ENCODE results near the gene TLE5.

The TLE5 gene, protein sequence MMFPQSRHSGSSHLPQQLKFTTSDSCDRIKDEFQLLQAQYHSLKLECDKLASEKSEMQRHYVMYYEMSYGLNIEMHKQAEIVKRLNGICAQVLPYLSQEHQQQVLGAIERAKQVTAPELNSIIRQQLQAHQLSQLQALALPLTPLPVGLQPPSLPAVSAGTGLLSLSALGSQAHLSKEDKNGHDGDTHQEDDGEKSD

DNA sequence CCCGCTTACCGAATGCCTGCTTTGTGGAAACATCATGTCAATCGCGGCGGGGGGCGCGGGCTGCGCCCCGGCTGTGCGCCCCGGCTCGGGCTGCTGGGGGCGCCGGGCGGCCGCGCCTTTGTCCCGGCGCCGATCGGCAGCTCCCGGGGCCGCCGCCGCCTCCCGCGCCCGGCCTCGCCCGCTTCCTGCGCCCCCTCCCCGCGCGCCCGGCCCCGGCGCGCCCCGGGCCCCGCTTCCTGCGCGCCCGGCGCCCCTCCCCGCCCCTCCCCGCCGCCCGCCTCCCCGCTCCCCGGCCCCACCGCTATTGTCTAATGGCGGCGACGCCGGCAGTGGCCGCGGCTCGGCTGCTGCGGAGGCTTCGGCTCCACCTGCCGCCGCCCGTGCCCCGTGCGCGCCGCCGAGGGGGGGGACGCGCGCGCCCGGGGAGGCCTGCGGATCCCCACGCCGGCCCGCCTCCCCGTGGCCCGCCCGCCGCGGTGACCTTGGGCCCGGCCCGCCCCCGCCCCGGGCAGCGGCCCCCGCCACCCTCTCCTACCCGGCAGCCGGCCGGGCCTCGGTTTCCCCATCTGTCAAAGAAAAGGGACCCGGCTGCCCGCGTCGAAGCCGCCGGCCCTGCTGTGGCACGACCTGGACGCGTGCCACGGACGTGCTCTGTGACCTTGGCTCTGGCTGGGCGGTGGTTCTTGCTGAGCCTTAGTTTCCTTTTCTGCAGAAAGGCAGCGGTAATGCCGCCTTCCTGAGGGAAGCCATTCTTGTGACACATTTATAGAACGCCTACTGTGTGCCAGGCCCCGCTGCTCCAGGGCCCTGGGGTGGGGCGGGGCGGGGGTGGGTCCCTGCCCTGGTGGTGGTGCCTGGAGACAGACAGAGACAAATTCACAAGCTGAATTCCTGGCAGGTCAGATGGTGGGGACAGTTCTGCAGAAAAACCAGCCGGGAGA, at the start of gene TLE5:
Gene TLE5, minus strand, starts transcription at position 331 of the 941 bp plus-strand sequence. Its CDS starts 295 bp downstream, at position 36.
- DNase-seq: peak; percentile 67 to 74

GRCh38 chr19:3111586-3112247, 49.4 kb upstream of the TLE5 start:
- DNase-seq: no peak

- no peak for DNase-seq
These were observed 48.0 kb upstream of the TLE5 start for GRCh38 chr19:3110126-3110825.

DNA sequence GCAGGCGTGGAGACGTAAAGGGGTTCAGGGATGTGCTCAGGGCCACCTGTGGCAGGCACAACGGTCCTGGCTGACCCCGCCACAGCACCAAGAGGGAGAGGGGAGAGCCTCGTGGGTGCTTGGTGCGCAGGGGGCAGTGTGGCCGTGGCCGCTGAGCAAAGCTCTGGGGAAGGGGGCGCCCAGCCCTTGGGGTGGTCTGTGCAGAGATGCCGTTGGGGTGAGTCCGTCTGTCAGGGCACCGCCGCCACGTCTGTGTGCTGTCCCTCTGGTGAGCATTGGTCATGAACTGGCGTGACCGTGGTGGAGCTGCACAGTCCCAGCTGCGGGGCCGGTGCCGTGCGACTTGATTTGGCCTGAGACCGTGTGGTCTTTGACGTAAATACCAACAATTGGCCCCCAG, 47.2 kb upstream of the TLE5 start:
- DNase-seq: no peak

DNA sequence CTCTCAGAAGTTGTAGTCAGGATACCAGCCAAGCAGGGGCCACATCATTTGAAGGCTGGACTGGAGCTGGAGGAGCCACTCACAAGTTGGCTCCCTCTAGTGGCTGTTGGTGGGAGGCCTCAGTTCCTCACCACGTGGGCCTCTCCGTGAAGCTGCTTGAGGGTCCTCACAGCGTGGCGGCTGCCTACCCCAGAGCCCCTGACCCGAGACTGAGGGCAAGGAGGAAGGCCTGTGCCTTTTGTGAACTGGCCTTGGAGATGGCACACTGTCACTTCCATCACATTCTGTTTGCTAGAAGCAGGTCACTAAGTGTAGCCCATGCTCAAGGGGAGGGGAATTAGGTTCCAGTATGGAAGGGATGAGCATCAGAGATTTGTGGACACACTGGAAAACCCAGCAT, 46.5 kb upstream of the TLE5 start:
- DNase-seq: peak; percentile 76 to 80

DNA sequence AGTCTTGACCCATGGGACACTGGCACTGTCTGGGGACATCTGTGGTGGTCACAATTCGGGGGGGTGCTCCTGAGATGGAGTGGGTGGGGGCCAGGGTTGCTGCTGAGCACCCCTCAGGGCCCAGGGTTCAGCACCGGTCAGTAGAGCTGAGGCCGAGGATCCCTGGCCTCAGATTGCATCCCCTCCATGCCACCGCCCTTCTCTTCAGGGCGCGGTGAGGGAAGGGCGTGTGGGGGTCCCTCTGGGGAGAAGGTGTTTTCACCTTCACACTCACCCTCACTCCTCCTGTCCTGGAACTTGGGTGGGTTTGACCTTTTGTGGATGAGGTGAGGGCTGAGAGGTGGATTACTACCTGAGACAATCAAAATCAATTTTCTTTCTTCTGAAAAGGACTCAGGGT, 45.4 kb upstream of the TLE5 start:
- DNase-seq: no peak

DNA sequence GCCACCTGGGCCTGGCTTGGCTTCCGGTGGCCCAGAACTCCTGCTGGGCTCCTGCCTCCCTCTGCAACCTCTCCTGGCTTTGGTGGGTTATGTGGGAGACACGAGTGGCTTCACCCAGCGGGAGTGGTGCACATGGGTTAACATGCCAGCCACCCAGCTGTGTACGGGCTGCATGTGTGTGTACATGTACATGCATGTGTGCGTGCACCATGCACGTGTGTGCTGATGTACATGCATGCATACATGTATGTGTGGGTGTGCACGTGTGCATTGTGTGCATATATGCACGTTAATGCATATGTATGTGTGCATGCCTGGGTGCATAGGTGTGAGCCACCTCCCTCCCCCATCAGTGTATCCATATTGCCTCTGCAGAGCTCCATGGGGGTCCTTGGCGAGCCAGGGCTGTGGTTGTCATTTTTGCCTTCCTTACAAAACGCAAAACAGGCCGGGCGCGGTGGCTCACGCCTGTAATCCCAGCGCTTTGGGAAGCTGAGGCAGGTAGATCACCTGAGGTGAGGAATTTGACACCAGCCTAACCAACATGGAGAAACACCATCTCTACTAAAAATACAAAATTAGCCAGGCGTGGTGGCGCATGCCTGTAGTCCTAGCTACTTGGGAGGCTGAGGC, 44.3 kb upstream of the TLE5 start:
- DNase-seq: no peak

GRCh38 chr19:3105641-3106508, 43.6 kb upstream of the TLE5 start:
- no peak for DNase-seq

- no peak for DNase-seq
These were observed 42.4 kb upstream of the TLE5 start for GRCh38 chr19:3104708-3104983.

- no peak for DNase-seq
These were observed 40.2 kb upstream of the TLE5 start for GRCh38 chr19:3102239-3103140.

DNA sequence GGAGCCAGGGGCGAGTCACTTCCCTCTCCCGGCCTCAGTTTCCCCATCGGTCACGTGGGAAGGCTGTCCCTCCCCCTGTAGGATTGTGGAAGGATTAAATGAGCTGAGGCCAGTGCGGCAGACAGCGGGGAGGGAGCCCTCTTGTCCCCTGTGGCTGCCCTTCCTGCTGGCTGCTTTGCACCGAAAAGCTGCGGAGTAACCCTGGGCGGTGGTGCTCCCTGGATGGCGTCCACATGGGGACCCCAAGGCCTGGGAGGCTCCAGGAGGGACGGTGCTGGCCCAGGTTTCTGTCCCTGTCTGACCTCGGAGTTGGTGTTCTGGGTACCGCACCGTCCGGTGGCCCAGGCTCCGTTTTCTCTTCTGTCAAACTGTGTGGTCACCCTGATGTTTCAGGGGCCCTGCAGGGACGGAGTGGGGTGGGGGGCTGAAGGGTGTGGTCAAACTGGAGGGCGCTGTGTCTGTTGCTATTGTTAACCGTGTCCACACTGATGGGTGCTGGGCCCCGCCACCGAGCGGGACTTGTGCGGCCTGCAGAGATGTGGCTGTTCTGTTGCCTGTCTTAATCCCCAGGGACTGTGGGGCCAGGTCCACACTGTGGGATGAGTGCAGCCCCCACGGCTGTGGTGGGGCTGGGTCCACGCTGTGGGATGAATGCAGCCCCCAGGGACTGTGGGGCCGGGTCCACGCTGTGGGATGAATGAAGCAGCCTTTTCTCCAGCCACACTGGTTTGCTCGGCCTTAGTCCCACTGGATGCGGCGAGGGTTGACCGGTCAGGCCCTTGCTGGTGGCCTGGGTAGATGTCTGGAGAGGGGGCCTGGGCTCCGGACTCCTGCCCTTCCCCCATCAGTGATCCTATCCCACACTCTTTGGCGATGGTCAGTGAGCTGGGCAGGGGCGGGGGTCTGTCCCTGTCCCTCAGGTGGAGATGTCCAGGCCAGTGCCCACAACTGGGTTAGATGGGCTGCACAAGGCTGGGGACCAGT, 38.7 kb upstream of the TLE5 start:
- DNase-seq: no peak

DNA sequence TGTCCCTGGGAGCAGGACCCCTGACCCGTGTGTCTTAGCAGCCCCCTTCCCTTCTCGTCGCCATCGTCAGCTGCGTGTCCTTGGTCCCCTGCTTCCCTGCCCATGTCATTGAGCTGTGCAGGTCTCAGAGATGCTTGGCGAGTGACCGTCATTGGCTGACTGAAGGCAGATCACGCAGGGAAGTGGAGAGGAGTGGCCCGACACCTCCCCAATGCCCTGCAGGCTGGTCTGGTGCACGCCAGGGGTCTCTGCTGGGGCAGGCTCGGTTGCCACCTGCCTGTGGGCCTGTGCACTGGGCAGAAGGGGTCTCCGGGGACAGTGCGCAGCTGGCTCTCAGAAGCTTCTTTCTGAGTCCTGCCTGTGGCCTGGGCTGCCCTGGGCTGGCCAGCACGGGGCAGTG, 38.0 kb upstream of the TLE5 start:
- DNase-seq: no peak

DNA sequence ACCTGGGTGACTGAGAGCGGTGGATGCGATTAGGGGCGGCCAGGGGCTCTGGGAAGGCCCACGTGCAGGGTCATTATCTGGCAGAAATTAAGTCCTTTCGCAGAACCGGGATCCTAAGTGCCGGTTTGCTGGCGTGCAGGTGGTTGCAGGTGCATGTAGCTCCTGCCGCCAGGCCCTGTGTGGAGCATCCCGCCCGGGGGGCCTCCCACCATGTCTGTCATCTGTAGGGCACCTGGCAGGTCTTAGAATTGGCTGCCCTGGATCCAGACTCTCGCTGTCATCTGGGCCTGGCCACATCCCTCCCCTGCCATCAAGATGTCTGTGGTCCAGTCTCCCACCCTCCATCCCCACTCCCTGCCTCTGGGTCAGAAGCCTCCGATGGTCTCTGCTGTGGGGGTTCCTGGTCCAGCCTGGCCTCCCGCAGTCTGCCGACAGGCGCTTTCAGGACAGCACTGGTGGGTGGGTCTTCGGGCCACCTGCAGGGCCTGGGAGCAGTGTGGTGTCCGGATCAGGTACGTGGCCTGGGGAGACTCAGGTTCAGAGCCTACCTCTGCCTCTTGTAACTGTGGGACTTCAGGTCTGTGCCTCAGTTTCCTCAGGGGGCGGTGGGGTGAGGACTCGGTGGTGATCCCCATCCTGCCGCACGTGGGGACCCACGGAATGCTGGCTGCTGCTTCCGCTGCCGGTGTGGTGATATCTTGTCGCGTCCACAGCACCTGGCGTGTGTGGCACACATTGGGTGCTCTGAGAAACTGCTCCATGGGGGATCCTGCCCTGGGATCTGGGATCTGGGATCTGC, 37.3 kb upstream of the TLE5 start:
- DNase-seq: no peak

DNA sequence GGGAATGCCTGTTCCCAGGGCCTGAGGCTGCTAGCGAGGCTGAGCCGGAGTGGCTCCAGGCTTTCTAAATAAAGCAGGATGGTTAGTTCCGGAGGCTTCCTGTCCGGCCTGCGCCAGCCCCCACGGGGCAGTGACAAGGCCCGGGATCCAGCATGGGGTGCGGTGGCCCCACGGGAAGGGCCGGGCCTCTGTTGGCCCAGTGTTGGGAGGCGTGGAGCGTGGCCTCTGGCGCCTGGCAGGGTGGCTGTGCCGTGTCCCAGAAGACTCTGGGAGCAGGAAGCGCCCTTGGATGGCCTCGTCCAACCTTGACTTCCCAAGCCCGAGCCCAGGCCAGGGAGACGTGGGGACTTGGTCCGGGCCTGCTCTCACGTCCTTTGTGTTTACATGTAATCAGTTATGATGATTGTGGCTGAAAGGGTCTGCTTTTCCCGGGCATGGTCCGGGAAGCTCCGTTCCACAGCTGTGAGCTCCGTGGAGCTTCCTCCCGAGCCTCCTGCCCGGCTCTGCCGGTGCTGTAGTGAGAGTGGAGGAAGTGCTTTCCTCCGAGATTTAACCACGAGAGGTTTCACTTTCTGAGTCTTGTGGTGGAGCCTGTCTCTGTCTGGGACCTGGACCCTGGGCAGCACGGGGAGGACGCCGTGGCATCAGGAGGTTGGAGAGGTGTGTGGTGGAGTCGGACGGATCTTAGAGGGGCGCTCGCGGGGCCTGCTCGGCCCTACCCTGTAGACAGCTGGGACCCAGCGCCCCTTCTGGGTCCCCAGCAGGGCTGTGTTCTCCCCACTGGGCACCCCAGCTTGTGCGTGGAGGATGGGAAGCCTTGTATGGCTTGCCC, 36.4 kb upstream of the TLE5 start:
- no peak for DNase-seq

DNA sequence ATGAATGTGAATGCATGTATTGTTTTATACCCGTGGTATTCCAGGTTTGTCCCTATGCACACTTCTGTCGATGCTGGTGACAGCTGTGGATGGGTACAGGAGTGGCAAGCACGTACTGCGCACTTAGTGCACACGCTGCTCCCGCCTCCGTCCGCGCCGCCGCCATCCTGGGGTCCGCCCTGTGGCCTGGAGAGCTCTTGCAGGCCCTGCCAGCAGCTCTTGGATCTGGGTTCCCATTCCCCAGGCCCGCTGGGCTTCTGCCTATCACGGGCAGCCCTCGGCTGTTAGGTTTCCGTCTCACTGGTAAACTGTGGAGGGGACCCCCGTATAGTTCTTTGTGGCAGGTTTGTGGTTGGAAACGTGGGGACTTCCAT, 35.8 kb upstream of the TLE5 start:
- DNase-seq: no peak

DNA sequence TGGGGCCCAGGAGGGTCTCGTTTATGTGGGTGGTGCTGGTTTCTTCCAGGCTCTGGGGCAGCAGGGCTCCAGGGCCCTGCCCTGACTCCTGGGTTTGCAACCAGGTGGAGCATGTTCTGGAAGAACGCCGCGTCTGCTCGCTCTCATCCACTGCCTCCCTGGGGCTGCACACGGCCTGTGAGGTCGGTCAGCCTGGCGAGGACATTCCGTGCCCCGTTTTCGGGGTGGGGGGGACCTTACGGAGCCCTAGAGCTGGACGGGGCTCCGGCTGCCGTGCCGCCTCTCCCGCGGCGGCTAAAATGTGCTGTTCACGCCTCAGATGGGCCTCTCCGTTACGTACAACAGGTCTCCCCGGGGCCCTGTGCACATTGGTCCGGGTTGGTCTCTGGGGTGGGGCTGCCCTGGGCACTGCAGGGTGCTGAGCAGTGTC, 35.2 kb upstream of the TLE5 start:
- DNase-seq: no peak

DNA sequence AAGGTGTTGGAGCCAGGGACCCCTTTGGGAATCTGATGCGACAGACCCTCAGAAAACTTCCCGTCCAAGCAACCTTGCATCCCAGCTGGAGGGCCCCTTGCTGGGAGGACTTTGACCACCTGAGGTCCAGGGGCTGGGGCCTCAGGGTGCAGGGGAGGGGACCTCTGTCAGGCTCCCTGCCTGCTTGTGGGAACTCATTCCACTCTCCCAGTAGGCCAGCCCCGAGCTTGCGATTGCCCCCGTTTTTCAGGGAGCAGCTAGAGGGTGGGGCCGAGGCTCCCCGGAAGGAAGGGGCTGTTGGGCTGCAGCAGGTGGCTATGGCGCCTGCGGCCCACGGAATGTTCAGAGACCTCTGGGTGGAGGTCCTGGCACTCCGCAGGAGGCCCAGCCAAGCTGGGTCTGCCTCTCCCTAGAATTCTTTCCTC, 34.6 kb upstream of the TLE5 start:
- DNase-seq: no peak
